K562 treated with DMSO at 1 percent for 24 hours (cell line): ENCODE data around the gene ADCY6. TPM values are rescaled to one million over a fixed set of nuclear protein-coding genes. Genes with fewer than 3 reads are reported as not detected.

Experiments
- total RNA-seq: library from RNA; unstranded; fragments of 300-600 nt; gene quantifications from 2 replicates; pipeline ENCODE4 v1.2.3, GENCODE V29; 2022; ENCODE audit warnings: low read depth; ENCODE audit not compliant: insufficient read depth

Gene ADCY6
- 1.2 and 1.9 TPM in 2 replicates for total RNA-seq

DNA sequence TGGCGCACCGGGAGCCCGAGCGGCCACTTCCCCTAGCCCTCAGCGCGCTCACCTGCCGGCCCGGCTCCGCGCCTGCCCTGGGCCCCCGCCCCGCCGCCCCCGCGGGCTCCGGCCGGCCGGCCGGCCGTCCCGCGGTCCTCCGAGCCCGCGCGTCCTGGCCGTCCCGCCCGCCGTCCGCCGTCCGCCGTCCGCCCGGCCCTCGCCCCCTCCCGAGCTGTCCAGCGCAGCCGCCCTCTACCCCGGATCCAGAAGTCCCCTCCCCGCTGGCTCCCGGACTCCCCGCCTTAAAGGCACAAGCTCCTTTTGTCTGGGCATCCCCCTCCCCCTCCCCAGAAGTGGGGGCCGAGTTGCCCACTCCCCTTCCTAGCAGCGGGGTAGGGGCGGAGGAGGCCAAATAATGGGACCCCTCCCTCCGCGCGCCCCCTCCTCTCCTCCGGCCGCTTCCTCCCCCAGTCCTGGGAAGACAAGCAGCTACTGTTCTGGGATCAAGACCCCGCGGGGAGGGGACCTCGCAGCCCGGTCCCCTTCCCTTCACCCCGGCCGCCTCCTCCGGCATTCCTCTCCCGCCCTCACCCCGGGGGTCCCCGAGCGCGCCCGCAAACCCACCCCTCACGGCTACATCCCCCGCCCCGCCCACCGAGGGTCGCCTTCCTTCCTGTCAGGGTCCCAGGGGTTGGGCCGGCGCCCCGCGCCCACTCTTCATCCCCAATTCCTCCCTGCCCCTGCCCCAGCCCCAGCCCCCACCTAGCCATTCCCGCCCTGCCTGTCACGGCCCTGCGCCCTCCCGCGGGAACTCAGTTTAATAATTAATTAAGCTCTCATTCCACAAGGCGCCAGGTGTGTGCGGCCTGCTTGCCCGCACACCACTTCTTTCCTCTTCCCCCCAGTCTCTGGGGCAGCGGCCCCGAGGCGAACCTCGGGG is at the start of gene ADCY6:
Gene ADCY6 (minus strand): TSS at position 236 of the 922 bp plus-strand sequence. CDS start 5,655 bp downstream, outside the sequence.

DNA sequence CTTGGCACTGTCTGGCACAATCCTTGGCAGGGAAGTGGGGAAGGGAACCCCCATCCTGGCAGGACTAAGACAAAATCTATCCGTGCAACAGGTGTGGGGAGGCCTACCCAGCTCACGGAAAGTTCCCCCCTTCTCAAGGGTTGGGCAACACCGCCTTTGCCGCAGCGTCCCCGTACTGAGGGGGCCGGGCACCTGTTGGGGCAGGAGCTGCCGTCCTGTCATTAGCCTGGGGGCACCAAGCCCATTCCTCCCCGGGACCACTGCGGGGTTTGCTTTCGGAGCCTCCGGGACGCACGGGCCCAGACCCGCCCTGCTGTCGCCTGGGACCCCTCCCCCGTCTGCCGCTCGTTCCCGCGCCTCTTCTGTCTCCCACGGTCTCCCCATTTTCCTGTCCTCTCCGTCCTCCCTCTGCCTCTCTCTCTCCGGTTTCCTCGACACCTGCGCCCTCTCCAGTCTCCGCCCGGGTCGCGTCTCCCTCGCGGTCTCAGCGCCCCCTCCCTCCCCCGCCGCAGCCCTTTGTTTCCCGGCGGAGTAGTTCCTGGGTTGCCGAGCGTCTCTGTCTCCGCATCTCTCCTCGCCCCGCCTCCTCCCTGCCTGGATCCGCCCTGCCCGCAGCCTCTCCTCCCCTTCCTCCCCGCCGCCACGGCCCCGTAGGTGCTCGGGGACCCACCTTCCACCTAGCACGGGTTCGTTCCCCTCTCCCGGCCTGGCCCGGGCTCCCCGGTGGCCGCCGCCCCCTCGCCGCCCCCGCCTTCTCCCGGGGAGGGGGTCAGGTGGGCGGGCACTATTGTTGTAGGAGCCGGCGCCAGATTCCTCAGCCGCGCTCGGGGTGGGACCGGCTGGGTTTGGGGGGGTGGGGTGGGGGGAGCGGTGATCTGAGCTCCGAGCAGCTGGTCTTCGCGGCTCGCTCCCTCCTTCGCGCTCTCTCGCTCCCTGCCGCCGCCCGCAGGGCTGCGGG is 29.3 kb upstream of the ADCY6 start, which contains the start of gene CACNB3:
Gene CACNB3 (plus strand): TSS at position 624 of the 958 bp plus-strand sequence. CDS start 434 bp downstream, outside the sequence.

DNA sequence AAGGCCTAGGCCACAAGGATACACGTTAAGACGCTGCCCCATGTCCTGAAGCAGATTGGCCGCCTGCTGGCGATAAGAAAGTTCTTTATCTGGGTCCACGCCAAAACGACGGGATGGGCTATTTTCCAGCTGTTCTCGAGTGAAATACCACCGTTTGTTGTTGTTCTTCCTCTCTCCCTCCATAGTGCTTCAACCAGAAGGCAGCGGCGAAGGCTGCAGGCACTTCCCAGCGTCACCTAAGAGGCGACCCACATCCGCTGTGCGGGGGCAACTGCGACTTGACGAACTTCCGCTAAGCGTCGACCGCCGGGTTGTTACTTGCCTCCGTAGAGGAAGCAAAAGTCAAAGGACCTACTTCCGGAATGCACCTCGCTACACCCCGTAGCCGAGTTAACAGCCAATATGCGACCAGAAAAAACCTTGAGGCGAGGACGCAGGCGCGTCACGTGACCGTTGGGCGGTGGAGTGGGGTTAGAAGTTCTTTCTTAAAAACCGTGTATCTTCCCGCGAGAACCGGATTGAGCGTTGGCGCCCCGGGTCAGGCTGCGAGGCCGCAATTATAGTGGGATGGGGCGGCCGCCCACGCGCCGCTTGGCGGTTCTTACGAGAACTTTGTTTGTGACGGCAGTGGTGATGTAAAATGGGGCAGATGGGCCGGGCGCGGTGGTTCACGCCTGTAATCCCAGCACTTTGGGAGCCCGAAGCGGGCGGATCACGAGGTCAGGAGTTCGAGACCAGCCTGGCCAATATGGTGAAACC is 72.2 kb downstream of the ADCY6 start, which contains the start of gene CCNT1:
Gene CCNT1 (minus strand): TSS at position 215 of the 759 bp plus-strand sequence. CDS start 32 bp downstream, at position 183.

Other genes starting within 250 kb of the ADCY6 start
- not detected in 2 replicates for gene LALBA, start 219.0 kb downstream of the ADCY6 start, total RNA-seq
- gene KANSL2, start 106.9 kb downstream of the ADCY6 start, total RNA-seq: 25.2 and 31.1 TPM in 2 replicates
- gene CCNT1, start 72.4 kb downstream of the ADCY6 start, total RNA-seq: 9.2 and 10.8 TPM in 2 replicates
- gene CACNB3, start 29.4 kb upstream of the ADCY6 start, total RNA-seq: 2.5 TPM in 2 replicates
- 80.9 and 83.0 TPM in 2 replicates for gene DDX23, start 63.1 kb upstream of the ADCY6 start, total RNA-seq
- gene RND1, start 76.8 kb upstream of the ADCY6 start, total RNA-seq: 2.8 TPM in 2 replicates
- gene FKBP11, start 136.4 kb upstream of the ADCY6 start, total RNA-seq: 3.8 and 4.3 TPM in 2 replicates
- 93.5 and 100 TPM in 2 replicates for gene ARF3, start 168.4 kb upstream of the ADCY6 start, total RNA-seq
- 0.36 and 1.3 TPM in 2 replicates for gene WNT10B, start 182.6 kb upstream of the ADCY6 start, total RNA-seq
- not detected in 2 replicates for gene WNT1, start 189.2 kb upstream of the ADCY6 start, total RNA-seq
- gene DDN, start 210.3 kb upstream of the ADCY6 start, total RNA-seq: 0.63 and 0.68 TPM in 2 replicates
- gene PRKAG1, start 229.7 kb upstream of the ADCY6 start, total RNA-seq: 65.8 and 65.9 TPM in 2 replicates